Measurements from ENCODE around the gene VAMP1.

Gene VAMP1

DNA sequence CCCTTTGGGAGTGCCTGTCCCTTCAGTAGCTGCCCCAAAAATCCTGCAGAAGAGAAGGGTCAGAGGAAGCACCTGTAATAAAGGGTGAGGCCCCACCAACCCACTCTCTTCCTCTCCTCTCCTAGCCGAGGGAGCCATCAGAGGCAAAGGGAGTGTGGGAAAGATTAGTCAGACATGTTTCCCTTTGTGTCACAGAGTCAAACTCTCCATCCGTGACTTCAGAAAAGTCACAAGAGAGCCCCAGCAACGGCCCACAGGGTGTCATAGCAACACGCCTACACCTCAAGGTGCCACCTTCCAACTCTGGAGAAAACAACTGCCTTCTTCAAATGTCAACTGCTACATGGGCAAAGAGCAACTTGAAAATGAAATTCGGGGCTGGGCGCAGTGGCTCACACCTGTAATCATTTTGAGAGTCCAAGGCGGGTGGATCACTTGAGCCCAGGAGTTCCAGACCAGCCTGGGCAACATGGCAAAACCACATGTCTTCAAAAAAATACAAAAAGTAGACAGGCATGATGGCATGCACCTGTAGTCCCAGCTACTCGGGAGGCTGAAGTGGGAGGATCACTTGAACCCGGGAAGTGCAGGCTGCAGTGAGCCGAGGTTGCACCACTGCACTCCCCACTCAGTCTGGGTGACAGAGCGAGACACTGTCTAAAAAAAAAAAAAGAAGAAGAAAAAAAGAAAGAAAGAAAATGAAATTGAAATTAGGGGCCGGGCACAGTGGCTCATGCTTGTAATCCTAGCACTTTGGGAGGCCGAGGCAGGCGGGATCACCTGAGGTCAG, 43.4 kb downstream of the VAMP1 start:
- in situ Hi-C loops (cut with MboI; ENCODE audit: low sequenced_read_pairs), result no loop called here

DNA sequence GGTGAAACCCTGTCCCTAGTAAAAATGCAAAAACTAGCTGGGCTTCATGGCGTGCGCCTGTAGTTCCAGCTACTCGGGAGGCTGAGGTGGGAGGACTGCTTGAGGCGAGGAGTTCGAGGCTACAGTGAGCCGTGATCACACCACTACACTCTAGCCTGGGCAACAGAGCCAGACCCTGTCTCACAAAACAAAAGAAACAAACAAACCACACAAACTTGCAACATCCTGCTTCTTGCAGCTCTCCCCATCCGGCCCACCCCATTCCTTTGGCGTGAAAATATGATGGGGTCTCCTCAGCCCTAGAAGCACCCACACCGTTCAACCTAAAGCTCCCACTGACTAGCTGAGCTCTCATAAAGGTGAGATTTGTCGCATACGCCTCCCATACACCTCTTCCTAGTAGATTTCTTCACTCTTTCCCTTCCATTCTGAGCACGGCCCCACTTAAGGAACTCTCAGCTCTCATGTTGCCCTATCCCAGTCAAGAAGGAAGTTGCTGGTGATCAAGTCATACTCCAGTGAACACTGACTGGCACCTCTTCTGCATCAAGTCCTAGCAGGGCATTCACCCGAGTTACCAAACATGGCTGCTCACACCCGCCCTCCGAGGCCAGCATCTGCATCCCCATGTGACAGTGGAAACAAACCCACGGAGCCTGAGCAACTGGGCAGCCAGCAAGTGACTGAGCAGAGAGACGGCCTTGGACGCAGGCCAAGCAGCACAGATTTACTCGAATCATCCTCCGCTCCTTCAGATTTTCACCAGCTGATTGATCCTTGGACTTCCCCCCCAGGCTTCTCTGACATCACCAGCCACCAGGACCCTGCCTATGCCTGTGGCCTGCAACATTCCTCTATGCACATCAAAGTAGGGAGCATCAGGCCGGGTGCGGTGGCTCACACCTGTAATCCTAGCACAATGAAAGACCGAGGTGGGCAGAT, 44.6 kb downstream of the VAMP1 start:
- in situ Hi-C loops (cut with MboI; ENCODE audit: low sequenced_read_pairs), result no loop called here

DNA sequence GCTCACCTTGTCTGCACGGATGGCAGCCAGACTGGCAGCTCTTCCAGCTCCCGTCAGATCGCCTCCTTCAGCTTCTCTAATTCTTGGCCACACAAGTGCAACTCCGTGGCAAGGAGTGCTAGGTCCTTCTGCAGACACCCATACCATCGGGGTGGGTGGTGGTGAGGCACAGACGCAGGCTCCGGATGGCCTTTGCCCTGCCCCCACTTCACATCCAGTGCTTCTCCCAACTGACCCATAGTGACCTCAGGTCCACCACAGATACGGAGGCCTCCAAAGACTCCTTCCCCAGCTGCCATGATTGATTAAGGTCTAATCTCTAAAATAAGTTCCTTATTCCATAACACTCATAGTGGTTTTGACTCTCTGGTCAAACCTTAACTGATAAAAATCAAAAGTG, 45.6 kb downstream of the VAMP1 start:
- in situ Hi-C loops (cut with MboI; ENCODE audit: low sequenced_read_pairs), result loop anchor here (5.0 kb wide), 1 partner anchor 37 kb away; no protein-coding TSS in a partner anchor

DNA sequence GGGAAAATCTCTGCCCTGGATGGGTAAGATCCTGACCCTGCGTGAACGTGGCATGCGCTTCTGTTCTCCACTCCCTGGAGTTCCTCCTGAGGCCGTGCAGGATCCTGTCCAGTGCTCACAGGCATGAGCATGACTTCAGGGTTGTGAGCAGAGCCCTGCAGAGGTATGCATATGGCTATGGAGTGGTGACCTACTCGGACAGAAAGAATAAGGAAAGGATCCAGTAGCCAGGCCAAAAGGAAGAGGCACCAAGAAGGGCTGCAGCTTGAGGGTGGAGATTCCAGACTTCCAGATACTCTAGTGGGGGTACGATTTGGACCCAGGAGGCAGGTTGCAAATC, 46.5 kb downstream of the VAMP1 start:
- in situ Hi-C loops (cut with MboI; ENCODE audit: low sequenced_read_pairs), result loop anchor here (5.0 kb wide), 1 partner anchor 38 kb away; no protein-coding TSS in a partner anchor

DNA sequence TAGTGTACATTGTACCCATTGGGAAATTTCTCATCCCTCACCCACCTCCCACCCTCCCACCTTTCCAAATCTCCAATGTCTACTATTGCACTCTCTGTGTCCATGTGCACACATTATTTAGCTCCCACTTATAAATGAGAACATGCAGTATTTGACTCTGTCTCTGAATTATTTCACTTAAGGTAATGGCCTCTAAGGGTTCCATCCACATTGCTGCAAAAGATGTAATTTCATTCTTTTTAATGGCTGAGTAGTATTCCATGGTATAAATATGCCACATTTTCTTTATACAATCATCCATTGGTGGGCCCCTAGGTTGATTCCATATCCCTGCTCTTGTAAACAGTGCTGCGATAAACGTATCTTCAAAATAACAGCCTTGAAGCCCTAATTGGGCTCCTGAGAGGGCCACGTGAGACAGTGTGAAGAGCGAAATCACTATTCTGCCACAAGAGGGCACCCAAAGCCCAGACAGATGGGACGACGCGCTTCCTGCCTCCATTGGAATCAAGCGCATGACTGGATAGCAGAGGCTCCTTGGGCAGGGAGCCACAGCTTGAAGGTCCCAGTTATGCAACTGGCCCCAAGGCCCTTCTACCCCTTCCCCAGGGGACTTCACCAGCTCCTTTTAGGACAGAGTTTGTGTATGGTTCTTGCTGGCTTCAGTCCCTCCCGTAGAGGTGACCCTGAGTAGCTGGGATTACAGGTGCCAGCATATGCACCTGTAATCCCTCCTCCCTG, 47.0 kb downstream of the VAMP1 start:
- in situ Hi-C loops (cut with MboI; ENCODE audit: low sequenced_read_pairs), result loop anchor here (5.0 kb wide), 1 partner anchor 39 kb away; no protein-coding TSS in a partner anchor

DNA sequence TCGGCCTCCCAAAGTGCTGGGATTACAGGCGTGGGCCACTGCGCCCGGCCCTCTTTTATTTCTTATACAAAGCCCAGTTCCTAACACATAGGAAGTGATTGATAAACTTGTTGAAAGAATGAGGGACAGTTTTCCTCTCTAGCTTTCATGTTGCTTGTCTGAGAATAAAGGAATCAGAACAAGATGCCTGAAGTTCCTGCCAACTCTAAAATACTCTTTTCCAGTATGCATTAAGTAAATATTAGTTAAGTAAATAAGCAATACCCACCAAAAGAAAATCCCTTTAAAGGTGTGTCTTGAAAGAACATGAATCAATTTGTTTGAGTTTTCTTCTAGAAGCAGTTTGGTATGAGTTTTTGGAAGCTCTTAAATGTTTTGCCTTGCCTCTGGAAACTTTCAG, 50.1 kb downstream of the VAMP1 start:
- in situ Hi-C loops (cut with MboI; ENCODE audit: low sequenced_read_pairs), result loop anchor here (5.0 kb wide), 1 partner anchor 42 kb away; no protein-coding TSS in a partner anchor

DNA sequence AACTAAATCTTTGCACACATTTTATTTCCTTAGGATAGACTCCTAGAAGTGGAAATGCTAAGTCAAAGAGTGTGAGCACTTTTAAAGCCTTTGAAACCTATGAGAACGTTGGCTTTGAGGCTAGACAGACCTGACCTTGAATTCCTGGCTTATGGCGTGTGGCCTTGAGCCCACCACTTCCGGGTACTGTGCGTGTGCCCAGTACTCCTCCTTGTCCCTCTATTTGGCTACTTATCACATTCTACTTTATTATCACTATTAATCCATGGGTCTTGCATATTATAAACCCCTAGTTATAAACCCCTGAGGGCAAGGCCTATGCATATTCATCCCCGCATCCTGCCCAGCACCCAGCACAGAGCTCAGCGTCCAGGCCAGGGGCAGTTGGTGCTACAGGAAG, 51.7 kb downstream of the VAMP1 start:
- in situ Hi-C loops (cut with MboI; ENCODE audit: low sequenced_read_pairs), result no loop called here

DNA sequence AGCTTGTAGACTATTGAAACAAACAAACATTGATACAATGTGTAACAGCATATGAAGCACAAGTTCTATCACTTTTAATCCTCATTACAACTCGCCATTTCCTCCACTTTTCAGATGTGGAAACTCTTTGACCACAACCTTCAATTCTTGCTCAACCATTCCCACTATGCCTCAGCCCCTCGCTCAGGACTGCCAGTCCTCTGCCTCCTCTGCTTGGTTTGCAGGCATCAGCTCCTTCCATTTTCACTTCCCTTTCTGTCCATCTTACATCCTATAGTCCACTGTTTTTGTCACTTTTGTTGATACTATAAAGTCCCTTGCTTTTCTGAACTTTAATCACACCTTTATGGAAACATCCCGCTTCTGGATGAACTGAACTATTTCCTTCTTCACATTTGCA, 53.9 kb downstream of the VAMP1 start:
- in situ Hi-C loops (cut with MboI; ENCODE audit: low sequenced_read_pairs), result no loop called here
